Left lung (tissue), 10 donors: ENCODE data around the gene ARHGAP40. TPM values are rescaled to one million over a fixed set of nuclear protein-coding genes. Genes with fewer than 3 reads are reported as not detected.
A peak's percentile ranks its signal among the peaks of the same experiment; 100 is the strongest.

Experiments used
- ATAC-seq: fragments of 200-7000 bp; cut with Tn5 transposase; one replicate; pipeline ENCODE4 v1.9.1; 2020; ENCODE audit warnings: moderate library complexity
- DNase-seq, 4 donors: peaks; one replicate each; pipeline ENCODE4 v3.0.0-alpha.2; 2013 to 2020
- H3K27ac ChIP-seq, 2 donors: fragments of 200-600 bp; sonication (generic) in 1 of 2; one replicate each; pipeline versions ENCODE4 v1.5.0 to v1.8.0; 2020 to 2021
- H3K27me3 ChIP-seq, 2 donors: fragments of 200-600 bp; sonication (generic) in 1 of 2; one replicate each; pipeline versions ENCODE4 v1.5.0 to v1.8.0; 2020 to 2021
- H3K36me3 ChIP-seq, 2 donors: fragments of 200-600 bp; sonication (generic) in 1 of 2; one replicate each; pipeline versions ENCODE4 v1.5.0 to v1.8.0; 2020 to 2021
- H3K4me1 ChIP-seq, 2 donors: fragments of 200-600 bp; one replicate each; pipeline ENCODE4 v1.8.0; 2021
- H3K4me3 ChIP-seq, 2 donors: fragments of 200-600 bp; sonication (generic) in 1 of 2; one replicate each; pipeline versions ENCODE4 v1.5.0 to v1.8.0; 2020 to 2021; ENCODE audit warnings: mild to moderate bottlenecking in 1 of 2
- H3K9me3 ChIP-seq, 2 donors: fragments of 200-600 bp; sonication (generic) in 1 of 2; one replicate each; pipeline versions ENCODE4 v1.5.0 to v1.8.0; 2020 to 2021
- intact Hi-C, 2 donors: fragments of 100-400 bp; cut with DNase I; formaldehyde crosslinking; loops; one replicate each; pipeline versions ENCODE4 v1.11.2 to v1.14.2; 2022
- polyA plus RNA-seq, 6 donors: library from polyadenylated mRNA; unstranded; fragments of 120-200 nt; gene quantifications; one replicate each; pipeline ENCODE4 v1.2.1, GENCODE V29; 2013; ENCODE audit not compliant: insufficient read length in 6 of 6
- total RNA-seq, 2 donors: library from RNA; stranded (reverse); fragmentation: NEBNext Ultra II Directional; extraction: Animal tissue kit (Norgen Biotek cat#: 25700); gene quantifications; one replicate each; pipeline ENCODE4 v1.2.1, GENCODE V29; 2021
- TF ChIP-seq, protein P1 (sequence below), 2 donors: fragments of 200-600 bp; sonication (generic) in 1 of 2; IDR thresholded peaks; one replicate each; pipeline versions ENCODE4 v1.5.0 to v1.8.0; 2021; ENCODE audit warnings: antibody characterized with exemption in 2 of 2
- donor health status: DM: no; HTN: yes; CAD: no.
- donor health status: DM: no; HTN: no; CAD: no.

Gene ARHGAP40
- total and polyA plus RNA-seq, 8 donors, result 0.13 to 0.62 (median 0.44) TPM; not detected in 1

DNA sequence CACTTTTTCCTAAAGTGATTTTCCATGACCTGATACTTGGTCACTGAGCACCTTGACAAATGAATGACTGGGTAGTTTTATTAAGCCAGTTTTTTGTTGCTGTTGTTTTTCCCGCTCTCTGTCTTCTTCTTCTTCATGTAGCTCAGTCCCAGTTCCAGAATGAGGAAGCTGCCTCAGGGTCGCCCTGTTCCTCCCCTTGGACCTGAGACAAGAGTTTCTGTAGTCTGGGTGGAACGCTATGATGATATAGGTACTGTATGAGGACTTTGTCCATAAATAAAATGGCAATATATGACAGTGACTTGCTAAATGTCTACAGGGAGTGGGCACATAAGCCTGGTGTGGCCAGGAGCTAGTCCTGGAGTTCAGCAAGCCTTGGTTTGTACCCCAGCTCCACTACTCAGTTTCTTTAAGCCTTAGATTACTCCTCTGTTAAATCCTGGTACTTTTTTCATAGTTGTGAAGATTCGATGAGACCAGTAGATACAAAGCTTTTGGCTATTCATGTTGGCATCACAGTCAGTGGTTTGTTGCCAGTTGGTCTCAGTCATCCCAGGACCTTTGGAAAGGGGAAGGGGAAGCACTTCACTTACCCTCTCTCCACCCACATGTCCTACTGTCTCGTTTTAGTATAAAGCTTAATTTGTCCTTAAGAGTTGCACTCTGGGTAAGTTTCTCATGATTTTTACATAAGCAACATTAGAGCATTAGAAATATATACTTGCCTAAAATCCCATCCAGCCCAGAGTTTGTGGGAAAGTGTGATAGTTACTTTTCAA is 31.7 kb upstream of the ARHGAP40 start:
- no peak overlapping the region for H3K4me3 ChIP-seq
- intact Hi-C loops, result no loop called here
- no peaks in the 10 kb centered on the region for H3K4me1 ChIP-seq
- no peaks in the 10 kb centered on the region for H3K9me3 ChIP-seq
- peaks cover 0 to 95% of the 10 kb centered on the region in 2 donors for H3K36me3 ChIP-seq
- ATAC-seq, result no peak
- TF ChIP-seq, protein P1, sequence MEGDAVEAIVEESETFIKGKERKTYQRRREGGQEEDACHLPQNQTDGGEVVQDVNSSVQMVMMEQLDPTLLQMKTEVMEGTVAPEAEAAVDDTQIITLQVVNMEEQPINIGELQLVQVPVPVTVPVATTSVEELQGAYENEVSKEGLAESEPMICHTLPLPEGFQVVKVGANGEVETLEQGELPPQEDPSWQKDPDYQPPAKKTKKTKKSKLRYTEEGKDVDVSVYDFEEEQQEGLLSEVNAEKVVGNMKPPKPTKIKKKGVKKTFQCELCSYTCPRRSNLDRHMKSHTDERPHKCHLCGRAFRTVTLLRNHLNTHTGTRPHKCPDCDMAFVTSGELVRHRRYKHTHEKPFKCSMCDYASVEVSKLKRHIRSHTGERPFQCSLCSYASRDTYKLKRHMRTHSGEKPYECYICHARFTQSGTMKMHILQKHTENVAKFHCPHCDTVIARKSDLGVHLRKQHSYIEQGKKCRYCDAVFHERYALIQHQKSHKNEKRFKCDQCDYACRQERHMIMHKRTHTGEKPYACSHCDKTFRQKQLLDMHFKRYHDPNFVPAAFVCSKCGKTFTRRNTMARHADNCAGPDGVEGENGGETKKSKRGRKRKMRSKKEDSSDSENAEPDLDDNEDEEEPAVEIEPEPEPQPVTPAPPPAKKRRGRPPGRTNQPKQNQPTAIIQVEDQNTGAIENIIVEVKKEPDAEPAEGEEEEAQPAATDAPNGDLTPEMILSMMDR (IDR thresholded peaks at IDR 0.05), result no peak
- no peak for DNase-seq
- no peaks in the 10 kb centered on the region for H3K27me3 ChIP-seq
- no peak overlapping the region for H3K27ac ChIP-seq

DNA sequence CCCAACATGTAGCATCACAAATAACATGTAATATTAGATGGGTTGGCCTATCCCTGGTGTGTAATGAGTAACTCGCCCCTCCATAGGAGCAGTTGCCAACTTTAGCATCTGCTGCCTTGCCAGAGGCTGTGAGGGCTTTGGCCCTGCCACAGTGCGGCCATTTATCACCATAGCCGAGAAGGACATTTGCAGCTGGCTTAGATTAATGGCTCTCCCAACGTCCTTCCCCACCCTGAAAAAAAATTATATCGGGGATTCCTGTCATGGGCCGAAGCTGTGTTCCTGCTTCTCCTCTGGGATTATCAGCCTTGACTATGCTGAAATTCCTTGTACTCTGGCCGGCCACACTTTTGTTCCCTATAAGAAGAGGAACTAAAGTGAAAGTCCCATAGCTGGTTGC is 28.2 kb upstream of the ARHGAP40 start:
- no peak for ATAC-seq
- TF ChIP-seq, protein P1 (IDR thresholded peaks at IDR 0.05), result no peak
- Histone ChIP-seq H3K27ac (no peak overlapping the region), H3K9me3 (no peaks in the 10 kb centered on the region), H3K36me3 (peaks cover 0 to 79% of the 10 kb centered on the region in 2 donors), H3K4me1 (no peaks in the 10 kb centered on the region), H3K4me3 (no peak overlapping the region), H3K27me3 (no peaks in the 10 kb centered on the region)
- DNase-seq, result no peak
- intact Hi-C loops, result no loop called here

DNA sequence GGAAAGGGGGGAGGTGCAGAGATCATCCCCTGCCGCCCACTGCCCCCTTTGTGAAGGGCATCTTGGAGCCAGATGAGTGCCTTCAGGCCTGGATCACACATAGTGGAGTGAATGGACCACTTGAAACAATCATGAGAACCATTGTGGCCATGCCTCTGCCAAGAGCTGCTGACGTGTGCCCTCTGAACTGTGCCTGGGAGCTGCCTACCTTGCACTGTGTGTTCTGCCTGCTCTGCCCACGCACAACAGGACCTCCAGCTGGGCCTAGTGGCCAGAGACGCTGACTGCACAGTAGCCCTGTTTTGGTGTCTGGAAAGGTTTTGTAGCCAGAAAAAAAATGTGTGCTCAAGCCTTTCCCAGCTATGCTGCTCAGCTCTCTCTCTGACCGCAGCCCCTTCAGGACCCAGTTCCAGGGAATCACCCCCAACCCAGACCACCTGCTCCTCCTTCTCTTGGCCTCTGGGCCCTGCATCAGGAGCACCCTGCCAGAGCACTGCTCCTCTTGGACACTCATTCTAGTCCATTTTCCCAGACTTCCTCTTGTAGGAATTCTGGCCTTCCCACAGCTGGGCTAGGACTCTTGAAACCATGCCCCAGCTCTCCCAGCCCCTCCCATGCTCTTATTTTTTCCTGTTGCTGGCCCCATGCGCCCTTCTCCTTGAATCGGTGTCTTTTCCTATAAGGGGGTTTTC is 22.2 kb upstream of the ARHGAP40 start:
- intact Hi-C loops, result no loop called here
- H3K4me3 ChIP-seq, result no peak overlapping the region
- TF ChIP-seq, protein P1 (IDR thresholded peaks at IDR 0.05), result no peak
- H3K4me1 ChIP-seq, result no peaks in the 10 kb centered on the region
- ATAC-seq, result peak; percentile 68
- peaks cover 0 to 20% of the 10 kb centered on the region in 2 donors for H3K27me3 ChIP-seq
- H3K27ac ChIP-seq, result no peak overlapping the region
- H3K9me3 ChIP-seq, result no peaks in the 10 kb centered on the region
- peaks cover 0 to 24% of the 10 kb centered on the region in 2 donors for H3K36me3 ChIP-seq
- DNase-seq, result no peak

DNA sequence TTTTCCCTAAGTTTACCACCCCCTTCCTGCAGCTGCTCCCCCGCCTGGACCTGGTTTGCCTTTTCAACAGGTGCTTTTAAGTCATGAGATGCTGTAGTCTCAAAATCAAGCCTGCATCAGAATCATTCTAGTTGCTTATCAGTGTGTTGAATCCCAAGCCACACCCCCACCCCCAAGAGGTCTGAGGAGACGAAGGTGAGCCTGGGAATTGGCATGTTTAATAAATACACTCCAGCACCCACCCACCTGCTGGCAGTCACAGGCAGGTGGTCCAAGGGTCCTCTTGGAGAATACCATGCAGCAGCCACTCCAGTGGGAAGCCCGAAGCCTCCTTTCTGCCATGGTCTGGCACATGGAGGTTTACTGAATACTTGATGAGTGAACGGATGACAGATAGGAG is 21.7 kb upstream of the ARHGAP40 start:
- H3K36me3 ChIP-seq, result peaks cover 0 to 19% of the 10 kb centered on the region in 2 donors
- no peaks in the 10 kb centered on the region for H3K9me3 ChIP-seq
- H3K4me1 ChIP-seq, result no peaks in the 10 kb centered on the region
- no peak overlapping the region for H3K27ac ChIP-seq
- H3K4me3 ChIP-seq, result no peak overlapping the region
- ATAC-seq (no peak), DNase-seq (no peak)
- intact Hi-C loops, result no loop called here
- H3K27me3 ChIP-seq, result peaks cover 0 to 26% of the 10 kb centered on the region in 2 donors
- TF ChIP-seq, protein P1 (IDR thresholded peaks at IDR 0.05), result no peak

DNA sequence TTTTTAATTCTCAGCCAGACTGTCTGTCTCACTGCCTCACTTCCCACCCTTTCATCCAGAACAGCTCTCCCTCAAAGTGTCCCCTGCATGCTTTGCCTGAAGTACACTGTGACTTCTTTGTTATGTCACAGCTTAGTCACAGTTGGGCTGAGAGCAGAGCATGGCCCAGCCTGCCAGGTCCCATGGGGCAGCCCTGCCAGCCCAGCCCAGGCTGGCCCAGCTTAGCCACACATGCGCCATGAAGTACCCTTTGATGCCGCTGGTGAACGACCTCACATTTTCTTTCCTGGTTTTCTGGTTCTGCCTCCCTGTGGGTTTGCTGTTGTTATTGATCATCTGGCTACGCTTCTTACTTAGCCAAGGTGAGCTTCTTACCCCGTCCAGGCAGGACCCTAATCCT is 20.6 kb upstream of the ARHGAP40 start, which contains the start of gene ADIG:
ADIG (plus strand) TSS at position 185 of the 400 bp plus-strand sequence; CDS start at position 239, 54 bp downstream.
- H3K9me3 ChIP-seq, result no peaks in the 10 kb centered on the region
- ATAC-seq (peak; percentile 23), DNase-seq (no peak)
- peaks cover 0 to 27% of the 10 kb centered on the region in 2 donors for H3K27me3 ChIP-seq
- H3K36me3 ChIP-seq, result peaks cover 0 to 8% of the 10 kb centered on the region in 2 donors
- H3K4me1 ChIP-seq, result no peaks in the 10 kb centered on the region
- intact Hi-C loops, result no loop called here
- no peak within 1 kb of the TSS for H3K27ac ChIP-seq
- TF ChIP-seq, protein P1 (IDR thresholded peaks at IDR 0.05), result no peak
- no peak within 1 kb of the TSS for H3K4me3 ChIP-seq
